Nephron (organoid): ENCODE measurements around the gene SYT9.
"Not testable (repeated sequence)": the region's sequence is repeated elsewhere in the genome, so short reads cannot be mapped to it uniquely, and the experiment has no call there.

Source experiments
- H3K27ac Mint-ChIP-seq, 3 experiments: 2 replicates each; pipeline ENCODE4 v1.8.0; 2020; ENCODE audit warnings: mixed read lengths in 3 of 3, mild to moderate bottlenecking in 2 of 3, moderate library complexity in 1 of 3
- H3K27me3 Mint-ChIP-seq: 2 replicates; pipeline ENCODE4 v1.8.0; 2021; ENCODE audit warnings: low read depth, mild to moderate bottlenecking, moderate library complexity, mixed read lengths
- H3K36me3 Mint-ChIP-seq: 2 replicates; pipeline ENCODE4 v1.8.0; 2020; ENCODE audit warnings: low read depth, mixed read lengths
- H3K4me1 Mint-ChIP-seq: 2 replicates; pipeline ENCODE4 v1.8.0; 2020; ENCODE audit warnings: mixed read lengths
- H3K4me3 Mint-ChIP-seq, 3 experiments: 2 replicates each; pipeline ENCODE4 v1.8.0; 2020; ENCODE audit warnings: mild to moderate bottlenecking in 3 of 3, mixed read lengths in 3 of 3, moderate library complexity in 2 of 3
- H3K9me3 Mint-ChIP-seq: 2 replicates; pipeline ENCODE4 v1.8.0; 2020; ENCODE audit warnings: mixed read lengths
- CTCF ChIP-seq, 3 experiments: fragments of 200-600 bp; sonication (generic); IDR thresholded peaks; one replicate each; pipeline ENCODE4 v1.5.0; 2021; ENCODE audit warnings: antibody characterized with exemption in 3 of 3; ENCODE audit not compliant: unreplicated experiment in 3 of 3

The SYT9 gene

GRCh38 chr11:7513234-7514098 is 261.8 kb downstream of the SYT9 start, which contains the start of gene PPFIBP2:
Gene PPFIBP2 (plus strand): TSS chr11:7513999. CDS start chr11:7549476, 35,477 bp downstream.
- H3K36me3 Mint-ChIP-seq, result peaks cover 4% of the 10 kb centered on the region
- peak within 1 kb of the TSS; percentile 83 to 94 (median 94) for H3K27ac Mint-ChIP-seq
- peak; percentile 58 to 76 (median 70) for TF ChIP-seq CTCF (IDR thresholded peaks at IDR 0.05; ENCODE audit: unreplicated experiment in 3 of 3)
- H3K4me3 Mint-ChIP-seq, result peak within 1 kb of the TSS; percentile 91 to 93 (median 92)
- peaks cover 40% of the 10 kb centered on the region for H3K4me1 Mint-ChIP-seq
- peaks cover 29% of the 10 kb centered on the region for H3K27me3 Mint-ChIP-seq
- no peaks in the 10 kb centered on the region for H3K9me3 Mint-ChIP-seq

GRCh38 chr11:7514099-7514591 is 262.4 kb downstream of the SYT9 start:
- H3K4me3 Mint-ChIP-seq, result peak overlapping the region; percentile 82 to 92 (median 83)
- H3K36me3 Mint-ChIP-seq, result peaks cover 4% of the 10 kb centered on the region
- H3K9me3 Mint-ChIP-seq, result no peaks in the 10 kb centered on the region
- H3K4me1 Mint-ChIP-seq, result peaks cover 40% of the 10 kb centered on the region
- peaks cover 29% of the 10 kb centered on the region for H3K27me3 Mint-ChIP-seq
- TF ChIP-seq CTCF (IDR thresholded peaks at IDR 0.05; ENCODE audit: unreplicated experiment in 3 of 3), result no peak
- H3K27ac Mint-ChIP-seq, result no peak overlapping the region

GRCh38 chr11:7515447-7515886 is 263.8 kb downstream of the SYT9 start:
- Mint-ChIP-seq H3K27ac (no peak overlapping the region), H3K27me3 (peaks cover 29% of the 10 kb centered on the region), H3K36me3 (peaks cover 1% of the 10 kb centered on the region), H3K4me1 (peaks cover 32% of the 10 kb centered on the region), H3K9me3 (no peaks in the 10 kb centered on the region), H3K4me3 (peak overlapping the region; percentile 27 to 41 (median 35))
- TF ChIP-seq CTCF (IDR thresholded peaks at IDR 0.05; ENCODE audit: unreplicated experiment in 3 of 3), result no peak

- H3K36me3 Mint-ChIP-seq, result no peaks in the 10 kb centered on the region
- H3K9me3 Mint-ChIP-seq, result no peaks in the 10 kb centered on the region
- peaks cover 25% of the 10 kb centered on the region for H3K4me1 Mint-ChIP-seq
- peak overlapping the region in 2 of 3 experiments; percentile 0 to 47 for H3K4me3 Mint-ChIP-seq
- H3K27ac Mint-ChIP-seq, result no peak overlapping the region
- peaks cover 29% of the 10 kb centered on the region for H3K27me3 Mint-ChIP-seq
- TF ChIP-seq CTCF (IDR thresholded peaks at IDR 0.05; ENCODE audit: unreplicated experiment in 3 of 3), result no peak
Measured at GRCh38 chr11:7516475-7516874, 264.8 kb downstream of the SYT9 start.

GRCh38 chr11:7517743-7518142 is 266.0 kb downstream of the SYT9 start:
- not testable (repeated sequence) for H3K36me3 Mint-ChIP-seq, H3K27ac Mint-ChIP-seq, H3K4me3 Mint-ChIP-seq, H3K9me3 Mint-ChIP-seq
- Mint-ChIP-seq H3K27me3 (peaks cover 29% of the 10 kb centered on the region), H3K4me1 (peaks cover 12% of the 10 kb centered on the region)
